Stimulated activated CD4-positive, alpha-beta T cell treated with anti-CD3 and anti-CD28 coated beads, Interleukin-4, amount 100 ng/mL, for 24 hours (primary cell): ENCODE data around the gene NEDD4L.
"Not testable (repeated sequence)": the region's sequence is repeated elsewhere in the genome, so short reads cannot be mapped to it uniquely, and the experiment has no call there.

ENCODE experiments used
- DNase-seq: peaks from one replicate; pipeline ENCODE4 v3.0.0-alpha.2; 2020

Gene NEDD4L

GRCh38 chr18:58161659-58162058, 117.6 kb downstream of the NEDD4L start:
- DNase-seq = no peak

GRCh38 chr18:58162127-58162526, 118.1 kb downstream of the NEDD4L start:
- DNase-seq = no peak

- no peak for DNase-seq
Observed at GRCh38 chr18:58163004-58163590, 119.1 kb downstream of the NEDD4L start.

- no peak for DNase-seq
Observed at GRCh38 chr18:58166278-58166844, 122.3 kb downstream of the NEDD4L start.

- no peak for DNase-seq
Observed at GRCh38 chr18:58167073-58167472, 123.0 kb downstream of the NEDD4L start.

- no peak for DNase-seq
Observed at GRCh38 chr18:58168221-58168620, 124.2 kb downstream of the NEDD4L start.

GRCh38 chr18:58168993-58169392, 125.0 kb downstream of the NEDD4L start:
- no peak for DNase-seq

- DNase-seq = no peak
Observed at GRCh38 chr18:58169472-58169871, 125.4 kb downstream of the NEDD4L start.

- not testable (repeated sequence) for DNase-seq
Observed at GRCh38 chr18:58170036-58170435, 126.0 kb downstream of the NEDD4L start.

GRCh38 chr18:58172031-58172430, 128.0 kb downstream of the NEDD4L start:
- no peak for DNase-seq

GRCh38 chr18:58174285-58174684, 130.3 kb downstream of the NEDD4L start:
- DNase-seq = no peak

- DNase-seq = no peak
Observed at GRCh38 chr18:58175122-58175785, 131.2 kb downstream of the NEDD4L start.

- no peak for DNase-seq
Observed at GRCh38 chr18:58175786-58176176, 131.8 kb downstream of the NEDD4L start.

GRCh38 chr18:58177004-58177717, 133.1 kb downstream of the NEDD4L start:
- no peak for DNase-seq

- DNase-seq = no peak
Observed at GRCh38 chr18:58177896-58178470, 134.0 kb downstream of the NEDD4L start.

GRCh38 chr18:58178511-58178910, 134.5 kb downstream of the NEDD4L start:
- no peak for DNase-seq

GRCh38 chr18:58180172-58180571, 136.1 kb downstream of the NEDD4L start:
- no peak for DNase-seq

- peak; percentile 69 for DNase-seq
Observed at GRCh38 chr18:58180738-58181353, 136.8 kb downstream of the NEDD4L start.

GRCh38 chr18:58181988-58182387, 138.0 kb downstream of the NEDD4L start:
- DNase-seq = no peak

GRCh38 chr18:58183226-58183625, 139.2 kb downstream of the NEDD4L start:
- no peak for DNase-seq

- no peak for DNase-seq
Observed at GRCh38 chr18:58186258-58186948, 142.4 kb downstream of the NEDD4L start.

GRCh38 chr18:58187674-58188073, 143.6 kb downstream of the NEDD4L start:
- DNase-seq = no peak
